ENCODE results near the gene ZNF655.
"Not testable (repeated sequence)": the region's sequence is repeated elsewhere in the genome, so short reads cannot be mapped to it uniquely, and the experiment has no call there.

ZNF655 gene, protein sequence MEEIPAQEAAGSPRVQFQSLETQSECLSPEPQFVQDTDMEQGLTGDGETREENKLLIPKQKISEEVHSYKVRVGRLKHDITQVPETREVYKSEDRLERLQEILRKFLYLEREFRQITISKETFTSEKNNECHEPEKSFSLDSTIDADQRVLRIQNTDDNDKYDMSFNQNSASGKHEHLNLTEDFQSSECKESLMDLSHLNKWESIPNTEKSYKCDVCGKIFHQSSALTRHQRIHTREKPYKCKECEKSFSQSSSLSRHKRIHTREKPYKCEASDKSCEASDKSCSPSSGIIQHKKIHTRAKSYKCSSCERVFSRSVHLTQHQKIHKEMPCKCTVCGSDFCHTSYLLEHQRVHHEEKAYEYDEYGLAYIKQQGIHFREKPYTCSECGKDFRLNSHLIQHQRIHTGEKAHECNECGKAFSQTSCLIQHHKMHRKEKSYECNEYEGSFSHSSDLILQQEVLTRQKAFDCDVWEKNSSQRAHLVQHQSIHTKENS

GRCh38 chr7:99558306-99559174 is at the start of gene ZNF655:
Gene ZNF655, plus strand, starts transcription at chr7:99558642. Its CDS starts 1,918 bp downstream, at chr7:99560560.
- peak; percentile 70 for DNase-seq (ENCODE audit: low read depth)
- H3K4me3 ChIP-seq (ENCODE audit: low read depth, low read length) = peak within 1 kb of the TSS; percentile 96

GRCh38 chr7:99514050-99514449 is 44.4 kb upstream of the ZNF655 start:
- no peak for DNase-seq (ENCODE audit: low read depth)
- H3K4me3 ChIP-seq (ENCODE audit: low read depth, low read length) = no peak overlapping the region

DNA sequence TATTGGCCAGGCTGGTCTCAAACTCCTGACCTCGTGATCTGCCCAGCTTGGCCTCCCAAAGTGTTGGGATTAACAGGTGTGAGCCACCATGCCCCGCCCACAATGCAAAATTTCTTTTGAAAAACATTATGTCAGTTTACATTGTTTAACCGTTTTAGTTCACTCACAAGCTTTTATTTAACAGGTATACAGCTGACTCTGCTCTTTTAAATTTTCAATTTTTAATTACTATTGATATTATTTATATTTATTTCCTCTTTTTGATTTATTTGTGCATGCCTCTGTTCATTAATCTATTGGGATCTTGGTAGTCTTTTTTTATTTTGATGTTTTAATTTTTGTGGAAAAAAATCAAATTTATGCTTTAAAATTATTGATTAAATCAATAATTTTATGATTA is 37.0 kb upstream of the ZNF655 start:
- H3K4me3 ChIP-seq (ENCODE audit: low read depth, low read length) = no peak overlapping the region
- no peak for DNase-seq (ENCODE audit: low read depth)

DNA sequence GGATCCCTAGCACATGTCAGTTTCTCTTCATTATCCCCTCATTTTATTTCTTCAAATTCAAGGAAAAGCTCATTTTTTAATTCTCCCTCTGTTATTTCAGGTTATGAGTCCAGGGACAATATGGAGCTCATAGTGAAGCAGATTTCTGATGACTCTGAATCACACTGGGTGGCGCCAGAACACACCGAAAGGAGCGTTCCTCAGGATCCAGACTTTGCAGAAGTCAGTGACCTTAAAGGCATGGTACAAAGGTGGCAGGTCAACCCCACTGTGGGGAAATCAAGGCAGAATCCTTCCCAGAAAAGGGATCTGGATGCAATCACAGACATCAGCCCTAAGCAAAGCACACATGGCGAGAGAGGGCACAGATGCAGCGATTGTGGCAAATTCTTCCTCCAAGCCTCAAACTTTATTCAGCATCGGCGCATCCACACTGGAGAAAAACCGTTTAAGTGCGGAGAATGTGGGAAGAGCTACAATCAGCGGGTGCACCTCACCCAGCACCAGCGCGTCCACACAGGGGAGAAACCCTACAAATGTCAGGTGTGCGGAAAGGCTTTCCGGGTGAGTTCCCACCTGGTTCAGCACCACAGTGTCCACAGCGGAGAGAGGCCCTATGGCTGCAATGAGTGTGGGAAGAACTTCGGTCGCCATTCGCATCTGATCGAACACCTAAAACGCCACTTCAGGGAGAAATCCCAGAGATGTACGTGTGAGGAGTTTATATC is 32.6 kb upstream of the ZNF655 start:
- H3K4me3 ChIP-seq (ENCODE audit: low read depth, low read length) = no peak overlapping the region
- no peak for DNase-seq (ENCODE audit: low read depth)

GRCh38 chr7:99531354-99531765 is 27.1 kb upstream of the ZNF655 start:
- H3K4me3 ChIP-seq (ENCODE audit: low read depth, low read length) = no peak overlapping the region
- no peak for DNase-seq (ENCODE audit: low read depth)

DNA sequence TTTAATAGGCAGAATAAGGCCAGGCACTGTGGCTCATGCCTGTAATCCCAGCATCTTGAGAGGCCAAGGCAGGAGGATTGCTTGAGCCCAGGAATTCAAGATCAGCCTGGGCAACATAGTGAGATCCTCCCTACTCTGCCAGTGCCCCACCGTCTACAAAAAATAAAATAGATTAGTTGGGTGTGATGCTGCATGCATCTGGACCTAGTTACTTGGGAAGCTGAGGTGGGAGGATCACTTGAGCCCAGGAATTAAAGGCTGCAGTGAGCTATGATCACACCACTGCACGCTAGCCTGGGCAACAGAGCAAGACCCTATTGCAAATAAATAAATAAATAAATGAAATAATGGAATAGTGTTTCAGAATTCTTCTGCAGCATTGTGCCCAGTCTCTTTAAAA is 22.8 kb upstream of the ZNF655 start:
- H3K4me3 ChIP-seq (ENCODE audit: low read depth, low read length) = no peak overlapping the region
- DNase-seq (ENCODE audit: low read depth) = no peak

DNA sequence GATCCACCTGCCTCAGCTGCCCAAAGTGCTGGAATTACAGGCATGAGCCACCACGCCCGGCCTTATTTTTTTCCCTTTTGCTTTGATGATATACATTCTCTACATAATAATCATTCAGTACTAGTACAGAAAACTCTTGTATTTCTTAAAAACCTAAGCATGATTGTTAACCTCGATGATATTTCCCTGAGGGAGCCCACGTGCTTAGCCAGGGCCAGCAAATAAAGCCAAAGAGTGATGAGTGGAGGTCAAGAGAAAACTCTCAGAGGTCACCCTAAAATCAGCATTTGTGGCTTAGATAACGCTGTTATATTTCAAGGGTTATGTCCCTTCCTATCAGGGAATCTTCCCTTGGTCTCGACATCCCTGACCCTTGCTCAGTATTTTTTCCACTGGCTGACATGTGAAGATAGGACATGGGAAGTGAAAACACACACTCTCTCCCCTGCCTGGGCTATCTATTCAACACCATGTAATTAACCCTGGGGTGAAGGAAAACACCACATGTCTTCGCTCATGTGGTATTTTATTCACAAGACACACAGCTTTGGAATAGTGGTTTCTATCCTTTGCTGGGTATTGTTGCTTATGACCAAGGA is 19.1 kb upstream of the ZNF655 start:
- no peak for DNase-seq (ENCODE audit: low read depth)
- H3K4me3 ChIP-seq (ENCODE audit: low read depth, low read length) = no peak overlapping the region

GRCh38 chr7:99540542-99540941 is 17.9 kb upstream of the ZNF655 start:
- no peak overlapping the region for H3K4me3 ChIP-seq (ENCODE audit: low read depth, low read length)
- no peak for DNase-seq (ENCODE audit: low read depth)

GRCh38 chr7:99541212-99541611 is 17.2 kb upstream of the ZNF655 start:
- H3K4me3 ChIP-seq (ENCODE audit: low read depth, low read length) = no peak overlapping the region
- no peak for DNase-seq (ENCODE audit: low read depth)

- no peak for DNase-seq (ENCODE audit: low read depth)
- no peak overlapping the region for H3K4me3 ChIP-seq (ENCODE audit: low read depth, low read length)
These were observed 15.3 kb upstream of the ZNF655 start for GRCh38 chr7:99543081-99543671.

DNA sequence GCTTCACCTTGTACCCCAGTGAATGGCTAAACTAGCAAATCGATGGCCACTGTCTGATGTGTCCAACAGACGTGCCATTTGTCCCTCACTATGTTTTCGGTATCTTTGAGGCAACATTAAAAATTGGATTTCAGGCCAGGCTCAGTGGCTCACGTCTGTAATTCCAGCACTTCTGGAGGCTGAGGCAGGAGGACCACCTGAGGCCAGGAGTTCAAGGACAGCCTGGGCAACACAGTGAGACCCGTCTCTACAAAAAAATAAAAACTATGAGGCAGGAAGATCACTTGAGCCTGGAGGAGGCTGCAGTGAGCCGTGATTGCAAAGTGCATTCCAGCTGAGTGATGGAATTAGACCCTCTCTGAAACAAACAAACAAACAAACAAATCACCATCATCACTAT is 14.5 kb upstream of the ZNF655 start:
- no peak for DNase-seq (ENCODE audit: low read depth)

DNA sequence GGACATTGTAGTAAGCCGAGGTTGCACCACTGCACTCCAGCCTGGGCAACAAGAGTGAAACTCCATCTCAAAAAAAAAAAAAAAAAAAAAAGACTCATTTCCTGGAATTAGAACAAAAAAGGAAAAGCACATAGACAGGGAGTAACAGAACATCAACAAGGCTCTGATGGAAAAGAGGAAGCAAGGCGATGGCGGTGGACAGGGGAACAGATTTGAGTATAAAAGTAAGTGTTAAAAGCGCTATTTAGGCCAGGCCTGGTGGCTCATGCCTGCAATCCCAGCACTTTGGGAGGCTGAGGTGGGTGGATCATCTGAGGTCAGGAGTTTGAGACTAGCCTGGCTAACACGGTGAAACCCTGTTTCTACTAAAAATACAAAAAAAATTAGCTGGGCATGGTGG is 13.1 kb upstream of the ZNF655 start:
- not testable (repeated sequence) for DNase-seq (ENCODE audit: low read depth); H3K4me3 ChIP-seq (ENCODE audit: low read depth, low read length)

More for the DNA sequence above, 14.5 kb upstream of the ZNF655 start:
- H3K4me3 ChIP-seq (ENCODE audit: low read depth, low read length) = no peak overlapping the region

- H3K4me3 ChIP-seq (ENCODE audit: low read depth, low read length); DNase-seq (ENCODE audit: low read depth): not testable (repeated sequence)
These were observed 8.9 kb upstream of the ZNF655 start for GRCh38 chr7:99549545-99549944.

DNA sequence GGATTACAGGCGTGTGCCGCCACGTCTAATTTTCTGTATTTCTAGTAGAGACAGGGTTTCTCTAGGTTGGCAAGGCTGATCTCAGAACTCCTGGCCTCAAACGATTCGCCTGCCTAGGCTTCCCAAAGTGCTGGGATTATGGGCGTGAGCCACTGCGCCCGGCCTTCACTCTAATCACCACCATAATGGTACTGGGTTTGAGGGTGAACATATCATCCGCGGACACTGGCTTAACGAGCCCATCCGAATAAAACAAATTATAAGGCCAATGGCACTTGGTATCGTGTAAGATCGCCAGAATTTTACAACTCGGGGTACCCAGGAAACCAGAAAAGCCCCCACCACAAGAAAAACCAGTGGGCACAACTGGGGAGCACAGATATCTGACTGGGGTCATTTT is 7.1 kb upstream of the ZNF655 start:
- peak overlapping the region; percentile 99 for H3K4me3 ChIP-seq (ENCODE audit: low read depth, low read length)
- no peak for DNase-seq (ENCODE audit: low read depth)

DNA sequence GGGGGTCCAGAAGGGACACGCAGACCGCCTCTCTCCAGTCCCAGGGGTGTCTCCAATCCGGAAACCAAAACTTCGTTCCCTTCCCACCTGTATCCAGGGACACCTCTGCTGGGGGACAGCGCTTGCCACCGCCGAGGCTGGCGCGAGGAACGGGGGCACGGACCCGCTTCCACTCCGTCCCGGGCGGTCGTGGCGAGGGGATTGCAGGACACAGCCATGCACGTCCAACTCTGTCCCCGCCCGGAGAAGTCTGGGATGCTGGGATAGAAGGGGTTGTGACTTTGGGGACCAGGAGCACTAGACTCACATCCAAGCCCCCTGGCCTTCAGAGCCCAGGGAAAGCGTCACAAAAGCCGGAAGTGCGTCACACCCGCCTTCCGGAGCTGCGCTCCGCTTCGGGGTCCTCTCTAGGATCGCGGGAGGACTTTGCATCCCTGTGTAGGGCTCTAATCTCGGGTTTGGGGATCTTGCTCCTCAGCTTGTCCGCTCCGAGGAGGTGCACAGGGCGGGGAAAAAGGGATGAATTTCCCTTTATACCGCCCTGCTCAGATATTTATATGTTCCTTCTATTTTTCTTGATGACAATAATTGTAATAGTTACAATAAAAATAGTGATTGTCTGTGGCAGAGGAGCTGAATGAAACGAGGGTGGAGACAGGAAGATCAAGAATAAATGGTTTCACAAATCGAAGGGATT is 6.5 kb upstream of the ZNF655 start, which contains the start of gene FAM200A:
FAM200A (minus strand) TSS at position 348 of the 697 bp plus-strand sequence. CDS start 3,707 bp downstream, outside the sequence.
- peak within 1 kb of the TSS; percentile 99 for H3K4me3 ChIP-seq (ENCODE audit: low read depth, low read length)
- peak; percentile 85 for DNase-seq (ENCODE audit: low read depth)

DNA sequence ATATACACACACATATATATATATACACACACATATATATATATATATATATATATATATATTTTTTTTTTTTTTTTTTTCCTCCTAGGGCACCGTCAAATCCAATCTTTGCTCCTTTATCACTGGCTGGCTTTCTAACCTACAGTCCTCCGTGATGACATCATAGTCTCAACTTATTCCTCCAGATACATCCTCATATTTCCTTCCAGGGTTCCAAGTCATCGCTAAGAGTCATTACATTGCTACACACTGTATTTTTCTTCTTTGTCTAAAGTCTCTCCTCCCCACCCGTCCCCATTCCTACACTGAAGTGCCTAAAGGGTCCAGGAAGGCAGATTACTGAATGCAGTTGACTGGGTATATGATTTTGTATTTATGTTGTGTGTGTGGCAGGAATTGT is 5.4 kb upstream of the ZNF655 start:
- no peak overlapping the region for H3K4me3 ChIP-seq (ENCODE audit: low read depth, low read length)
- DNase-seq (ENCODE audit: low read depth) = no peak

- DNase-seq (ENCODE audit: low read depth) = no peak
These were observed 3.5 kb upstream of the ZNF655 start for GRCh38 chr7:99554939-99555338.

GRCh38 chr7:99557196-99557607 is 1.2 kb upstream of the ZNF655 start:
- peak overlapping the region; percentile 96 for H3K4me3 ChIP-seq (ENCODE audit: low read depth, low read length)
- no peak for DNase-seq (ENCODE audit: low read depth)

More at GRCh38 chr7:99554939-99555338, 3.5 kb upstream of the ZNF655 start:
- no peak overlapping the region for H3K4me3 ChIP-seq (ENCODE audit: low read depth, low read length)

Measured in skeletal muscle cell (primary cell).